ENCODE results near the gene C3AR1.

GRCh38 chr12:8034802-8035201 is 31.4 kb downstream of the C3AR1 start:
- TF ChIP-seq SP1 (IDR thresholded peaks at IDR 0.05): no peak
- TF ChIP-seq, protein P1, sequence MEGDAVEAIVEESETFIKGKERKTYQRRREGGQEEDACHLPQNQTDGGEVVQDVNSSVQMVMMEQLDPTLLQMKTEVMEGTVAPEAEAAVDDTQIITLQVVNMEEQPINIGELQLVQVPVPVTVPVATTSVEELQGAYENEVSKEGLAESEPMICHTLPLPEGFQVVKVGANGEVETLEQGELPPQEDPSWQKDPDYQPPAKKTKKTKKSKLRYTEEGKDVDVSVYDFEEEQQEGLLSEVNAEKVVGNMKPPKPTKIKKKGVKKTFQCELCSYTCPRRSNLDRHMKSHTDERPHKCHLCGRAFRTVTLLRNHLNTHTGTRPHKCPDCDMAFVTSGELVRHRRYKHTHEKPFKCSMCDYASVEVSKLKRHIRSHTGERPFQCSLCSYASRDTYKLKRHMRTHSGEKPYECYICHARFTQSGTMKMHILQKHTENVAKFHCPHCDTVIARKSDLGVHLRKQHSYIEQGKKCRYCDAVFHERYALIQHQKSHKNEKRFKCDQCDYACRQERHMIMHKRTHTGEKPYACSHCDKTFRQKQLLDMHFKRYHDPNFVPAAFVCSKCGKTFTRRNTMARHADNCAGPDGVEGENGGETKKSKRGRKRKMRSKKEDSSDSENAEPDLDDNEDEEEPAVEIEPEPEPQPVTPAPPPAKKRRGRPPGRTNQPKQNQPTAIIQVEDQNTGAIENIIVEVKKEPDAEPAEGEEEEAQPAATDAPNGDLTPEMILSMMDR (IDR thresholded peaks at IDR 0.05; ENCODE audit: low read depth, low read length, missing input control): no peak
- no peak for TF ChIP-seq HNF4A (conservative IDR thresholded peaks at IDR 0.05)
- TF ChIP-seq YY1 (IDR thresholded peaks at IDR 0.05): no peak
- TF ChIP-seq, protein P2, sequence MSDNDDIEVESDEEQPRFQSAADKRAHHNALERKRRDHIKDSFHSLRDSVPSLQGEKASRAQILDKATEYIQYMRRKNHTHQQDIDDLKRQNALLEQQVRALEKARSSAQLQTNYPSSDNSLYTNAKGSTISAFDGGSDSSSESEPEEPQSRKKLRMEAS (IDR thresholded peaks at IDR 0.05): no peak
- TF ChIP-seq GABPA (IDR thresholded peaks at IDR 0.05 in 1 of 2, conservative IDR thresholded peaks at IDR 0.05 in 1 of 2): no peak

Data from liver (tissue), 3 donors.